ENCODE data around the gene ATP8A2.

DNA sequence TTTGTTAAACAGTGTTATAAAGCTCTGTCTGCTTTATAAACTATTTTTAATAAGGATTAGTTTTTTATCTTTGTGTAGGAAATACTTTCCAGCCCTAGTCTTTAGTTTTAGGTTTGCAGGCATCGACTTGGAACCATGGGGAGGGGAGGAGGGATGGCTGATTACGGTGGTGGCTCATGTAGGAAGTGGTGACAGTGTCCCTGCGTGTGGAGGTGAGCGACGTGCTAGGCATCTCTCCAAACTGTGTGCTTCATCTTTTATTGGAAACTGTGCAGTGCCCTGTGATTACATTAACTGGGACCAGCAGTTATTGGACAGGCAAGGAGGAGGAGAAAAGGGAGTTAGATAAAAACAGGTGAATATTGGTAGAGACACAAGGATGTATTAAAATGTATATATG is 203.8 kb downstream of the ATP8A2 start:
- TF ChIP-seq, protein P1, sequence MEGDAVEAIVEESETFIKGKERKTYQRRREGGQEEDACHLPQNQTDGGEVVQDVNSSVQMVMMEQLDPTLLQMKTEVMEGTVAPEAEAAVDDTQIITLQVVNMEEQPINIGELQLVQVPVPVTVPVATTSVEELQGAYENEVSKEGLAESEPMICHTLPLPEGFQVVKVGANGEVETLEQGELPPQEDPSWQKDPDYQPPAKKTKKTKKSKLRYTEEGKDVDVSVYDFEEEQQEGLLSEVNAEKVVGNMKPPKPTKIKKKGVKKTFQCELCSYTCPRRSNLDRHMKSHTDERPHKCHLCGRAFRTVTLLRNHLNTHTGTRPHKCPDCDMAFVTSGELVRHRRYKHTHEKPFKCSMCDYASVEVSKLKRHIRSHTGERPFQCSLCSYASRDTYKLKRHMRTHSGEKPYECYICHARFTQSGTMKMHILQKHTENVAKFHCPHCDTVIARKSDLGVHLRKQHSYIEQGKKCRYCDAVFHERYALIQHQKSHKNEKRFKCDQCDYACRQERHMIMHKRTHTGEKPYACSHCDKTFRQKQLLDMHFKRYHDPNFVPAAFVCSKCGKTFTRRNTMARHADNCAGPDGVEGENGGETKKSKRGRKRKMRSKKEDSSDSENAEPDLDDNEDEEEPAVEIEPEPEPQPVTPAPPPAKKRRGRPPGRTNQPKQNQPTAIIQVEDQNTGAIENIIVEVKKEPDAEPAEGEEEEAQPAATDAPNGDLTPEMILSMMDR (IDR thresholded peaks at IDR 0.05) = no peak
- no peak for TF ChIP-seq POLR2A (IDR thresholded peaks at IDR 0.05)

All from transverse colon (tissue), 3 donors.